ENCODE results near the gene CDKAL1. TPM values are rescaled to one million over a fixed set of nuclear protein-coding genes. Genes with fewer than 3 reads are reported as not detected.

Gene CDKAL1
- total RNA-seq, 1 donor from 2014 or later = 12.2 TPM

DNA sequence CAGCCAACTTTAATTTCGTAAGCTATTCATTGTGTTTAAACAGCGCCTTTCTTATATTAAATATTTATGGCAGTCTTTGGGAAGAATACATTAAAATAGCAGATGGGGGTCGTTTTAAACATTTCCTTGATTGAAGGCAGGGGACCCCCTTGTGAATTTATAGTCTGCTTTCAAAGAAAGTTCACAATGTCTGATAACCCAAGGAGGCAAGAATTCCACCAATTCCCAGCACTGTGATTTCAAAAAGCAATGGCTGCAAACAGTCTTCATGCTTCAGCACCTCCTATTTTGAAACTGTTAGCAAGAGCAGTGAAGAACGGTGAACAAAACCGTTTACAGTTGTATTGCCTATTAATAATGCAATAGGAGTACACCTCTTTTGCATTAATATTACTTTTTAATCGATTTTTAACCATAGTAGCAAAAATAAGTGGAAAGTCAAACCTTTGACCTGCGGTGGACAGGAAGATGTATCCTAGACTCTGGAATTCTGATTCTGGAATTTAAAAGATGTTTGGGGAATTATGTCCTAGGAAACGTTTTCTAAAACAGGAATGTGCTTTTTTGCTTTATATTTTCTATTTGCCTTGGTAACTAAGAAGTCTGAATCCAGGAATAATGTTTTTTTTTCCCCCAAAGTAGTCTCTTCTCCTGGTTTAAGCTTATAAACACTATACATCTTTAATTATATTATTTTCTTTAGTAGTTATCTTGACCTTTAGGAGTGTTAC, 393.0 kb downstream of the CDKAL1 start:
- TF ChIP-seq CTCF (conservative IDR thresholded peaks at IDR 0.05; ENCODE audit: low read depth, low read length) = no peak
- no peak overlapping the region for H3K4me3 ChIP-seq (ENCODE audit: low read depth, low read length)
- no peak for DNase-seq (ENCODE audit: low read depth)

- no peak overlapping the region for H3K4me3 ChIP-seq (ENCODE audit: low read depth, low read length)
- no peak for TF ChIP-seq CTCF (conservative IDR thresholded peaks at IDR 0.05; ENCODE audit: low read depth, low read length)
- no peak for DNase-seq (ENCODE audit: low read depth)
Observed at GRCh38 chr6:20929283-20929682, 395.0 kb downstream of the CDKAL1 start.

DNA sequence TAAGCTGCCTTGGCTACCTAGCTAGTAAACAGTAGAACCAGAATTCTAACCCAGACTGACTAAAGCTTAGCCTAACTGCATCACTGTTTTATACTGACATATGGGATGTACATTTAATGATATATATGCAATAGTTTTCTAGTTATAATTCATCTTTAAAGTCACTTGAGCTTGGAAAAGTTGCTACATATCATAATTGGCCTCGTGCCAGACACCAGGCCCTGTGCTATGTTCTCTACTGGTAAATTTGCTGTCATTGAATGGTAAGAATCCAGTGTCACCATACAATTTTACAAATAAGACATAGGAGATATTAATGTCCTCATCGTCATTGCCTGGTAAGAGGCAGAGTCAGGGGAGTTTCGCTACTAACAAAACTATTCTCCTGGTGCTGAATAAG, 396.8 kb downstream of the CDKAL1 start:
- H3K4me3 ChIP-seq (ENCODE audit: low read depth, low read length) = no peak overlapping the region
- DNase-seq (ENCODE audit: low read depth) = no peak
- TF ChIP-seq CTCF (conservative IDR thresholded peaks at IDR 0.05; ENCODE audit: low read depth, low read length) = no peak

GRCh38 chr6:20931772-20932171, 397.5 kb downstream of the CDKAL1 start:
- no peak for DNase-seq (ENCODE audit: low read depth)
- TF ChIP-seq CTCF (conservative IDR thresholded peaks at IDR 0.05; ENCODE audit: low read depth, low read length) = no peak
- no peak overlapping the region for H3K4me3 ChIP-seq (ENCODE audit: low read depth, low read length)

GRCh38 chr6:20932284-20932683, 398.0 kb downstream of the CDKAL1 start:
- no peak for DNase-seq (ENCODE audit: low read depth)
- no peak for TF ChIP-seq CTCF (conservative IDR thresholded peaks at IDR 0.05; ENCODE audit: low read depth, low read length)
- no peak overlapping the region for H3K4me3 ChIP-seq (ENCODE audit: low read depth, low read length)

GRCh38 chr6:20933057-20933788, 399.0 kb downstream of the CDKAL1 start:
- H3K4me3 ChIP-seq (ENCODE audit: low read depth, low read length) = no peak overlapping the region
- no peak for TF ChIP-seq CTCF (conservative IDR thresholded peaks at IDR 0.05; ENCODE audit: low read depth, low read length)
- no peak for DNase-seq (ENCODE audit: low read depth)

Data from epithelial cell of proximal tubule (primary cell).